Right renal pelvis (tissue), 4 donors: ENCODE measurements around the gene SLC35E3. TPM values are rescaled to one million over a fixed set of nuclear protein-coding genes. Genes with fewer than 3 reads are reported as not detected.

Experiments used
- DNase-seq, 4 donors: peaks; one replicate each; pipeline ENCODE4 v3.0.0-alpha.2; 2013; ENCODE audit warnings: low read depth in 4 of 4, low spot score in 3 of 4, missing footprints in 1 of 4
- polyA plus RNA-seq, 4 donors: library from polyadenylated mRNA; unstranded; fragments of 120-200 nt; gene quantifications; one replicate each; pipeline ENCODE4 v1.2.1, GENCODE V29; 2013; ENCODE audit not compliant: insufficient read length in 4 of 4

Gene SLC35E3
- polyA plus RNA-seq: 10 to 100 TPM; 15.4 to 18.3 (median 17.6) TPM

DNA sequence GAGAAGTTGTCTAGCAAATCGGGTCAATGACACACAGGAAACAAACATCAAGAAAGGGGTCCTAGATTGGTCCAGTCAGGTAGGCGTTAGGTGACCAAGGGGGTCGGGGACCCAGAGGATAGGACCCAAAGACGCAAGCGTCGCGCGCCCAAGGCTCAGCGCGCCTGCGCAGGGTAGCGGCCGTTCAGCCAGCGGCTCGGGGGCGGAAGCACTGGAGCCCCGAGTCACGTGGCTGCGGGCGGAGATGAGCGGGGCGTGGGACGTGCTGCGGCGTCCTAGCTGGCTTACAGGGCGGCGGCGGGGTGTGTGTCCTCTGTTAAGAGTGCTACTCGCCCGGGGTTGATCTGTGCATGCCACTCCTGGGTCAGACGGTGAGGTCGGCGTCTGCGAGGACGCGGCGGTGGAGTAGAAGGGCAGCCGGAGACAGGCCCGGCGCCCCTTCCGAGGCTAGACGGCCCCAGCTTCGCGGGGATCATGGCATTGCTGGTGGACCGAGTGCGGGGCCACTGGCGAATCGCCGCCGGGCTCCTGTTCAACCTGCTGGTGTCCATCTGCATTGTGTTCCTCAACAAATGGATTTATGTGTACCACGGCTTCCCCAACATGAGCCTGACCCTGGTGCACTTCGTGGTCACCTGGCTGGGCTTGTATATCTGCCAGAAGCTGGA, at the start of gene SLC35E3:
Gene SLC35E3 (plus strand): TSS at position 273 of the 668 bp plus-strand sequence. CDS start 202 bp downstream, at position 475.
- peak; percentile 76 to 85 (median 80) for DNase-seq

DNA sequence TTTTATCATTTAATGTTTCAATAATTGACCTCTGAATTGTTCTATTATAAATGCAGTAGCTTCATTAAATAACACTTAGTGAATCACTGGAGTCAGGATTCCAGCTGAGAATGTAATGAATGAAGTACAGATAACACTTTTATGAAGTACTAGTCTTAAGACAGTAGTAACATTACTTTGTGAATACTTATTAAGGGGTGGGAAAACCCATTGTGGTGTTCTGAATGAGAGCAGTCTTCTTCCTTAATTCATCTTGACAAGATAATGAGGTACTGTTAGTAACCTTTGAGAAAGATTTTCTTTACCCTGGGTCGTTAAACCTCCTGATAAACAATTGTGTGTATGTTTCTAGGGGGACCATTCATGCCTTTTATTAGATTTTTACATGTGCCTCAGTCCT, 46.5 kb upstream of the SLC35E3 start:
- no peak for DNase-seq

DNA sequence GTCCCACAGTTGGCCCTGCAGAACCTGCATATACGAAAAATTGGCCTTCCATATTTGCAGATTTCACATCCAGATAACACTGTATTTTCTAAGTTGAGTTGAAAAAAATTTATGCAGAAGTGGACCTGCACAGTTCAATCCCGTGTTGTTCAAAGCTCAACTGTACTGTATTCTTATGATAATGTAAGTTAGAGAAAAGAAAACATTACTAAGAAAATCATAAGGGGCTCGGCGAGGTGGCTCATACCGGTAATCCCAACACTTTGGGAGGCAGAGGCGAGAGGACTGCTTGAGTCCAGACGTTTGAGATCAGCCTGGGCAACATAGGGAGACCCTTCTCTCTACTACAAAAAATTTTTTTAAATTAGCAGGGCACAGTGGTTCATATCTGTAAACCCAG, 18.2 kb upstream of the SLC35E3 start:
- no peak for DNase-seq

- no peak for DNase-seq
Measured at GRCh38 chr12:68733661-68734071, 12.3 kb upstream of the SLC35E3 start.

GRCh38 chr12:68739891-68740290, 6.1 kb upstream of the SLC35E3 start:
- DNase-seq: no peak

- DNase-seq: no peak
Measured at GRCh38 chr12:68743356-68743755, 2.6 kb upstream of the SLC35E3 start.

DNA sequence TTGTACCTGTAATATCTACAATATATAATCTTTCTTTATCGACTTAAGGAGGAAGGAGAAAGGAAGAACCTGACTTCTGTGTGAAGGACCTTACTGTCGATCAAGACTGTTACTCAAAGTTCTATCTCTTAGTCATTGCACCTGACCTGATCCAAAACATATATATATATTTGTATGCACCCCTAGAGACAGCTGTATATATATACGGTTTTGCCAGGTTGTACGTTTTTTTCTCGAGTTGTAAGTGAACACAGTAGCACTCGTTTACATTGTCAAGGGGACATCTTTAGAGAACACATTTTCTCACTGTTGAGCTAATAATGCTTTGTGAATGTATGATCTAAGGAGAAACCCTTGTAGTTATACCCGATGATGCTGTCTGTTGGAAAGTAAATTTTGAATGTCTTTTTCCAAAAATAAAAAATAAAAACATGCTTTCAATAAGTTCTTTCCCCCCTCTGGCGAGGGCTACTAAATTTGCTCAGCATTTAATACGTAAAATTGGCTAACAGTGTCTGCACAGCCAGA, 536 bp upstream of the SLC35E3 start:
- DNase-seq: no peak

GRCh38 chr12:68746572-68747180, 700 bp downstream of the SLC35E3 start:
- DNase-seq: peak; percentile 18 to 34 (median 26)

GRCh38 chr12:68749443-68749842, 3.5 kb downstream of the SLC35E3 start:
- no peak for DNase-seq

- DNase-seq: no peak
Measured at GRCh38 chr12:68749861-68750260, 3.9 kb downstream of the SLC35E3 start.

- no peak for DNase-seq
Measured at GRCh38 chr12:68750506-68750905, 4.5 kb downstream of the SLC35E3 start.

DNA sequence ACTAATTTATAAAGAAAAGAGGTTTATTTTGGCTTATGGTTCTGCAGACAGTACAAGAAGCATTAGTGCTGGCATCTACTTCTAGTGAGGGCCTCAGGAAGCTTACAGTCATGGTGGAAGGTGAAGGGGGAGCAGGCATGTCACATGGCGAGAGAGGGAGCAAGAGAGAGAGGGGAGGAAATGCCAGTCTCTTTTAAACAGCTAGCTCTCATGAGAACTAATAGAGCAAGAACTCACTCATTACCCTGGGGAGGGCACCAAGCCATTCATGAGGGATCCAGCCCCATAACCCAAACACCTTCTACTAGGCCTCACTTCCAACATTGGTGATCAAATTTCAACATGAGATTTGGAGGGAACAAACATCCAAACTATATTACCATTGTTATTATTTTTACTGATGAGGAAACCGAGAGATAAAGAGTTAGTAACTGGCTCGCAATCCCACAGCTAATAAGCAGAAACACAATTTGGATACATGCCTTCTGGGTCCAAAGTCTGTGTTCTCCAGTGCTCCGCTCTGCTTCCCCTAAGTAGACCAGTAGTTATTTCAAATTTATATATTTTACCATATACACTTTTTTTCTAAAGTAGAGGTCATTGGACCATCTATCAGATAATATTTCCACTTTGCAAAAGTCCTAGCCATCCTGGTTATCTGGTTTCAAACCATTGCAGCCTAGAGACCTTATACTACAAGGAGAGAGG, 9.7 kb downstream of the SLC35E3 start:
- no peak for DNase-seq

DNA sequence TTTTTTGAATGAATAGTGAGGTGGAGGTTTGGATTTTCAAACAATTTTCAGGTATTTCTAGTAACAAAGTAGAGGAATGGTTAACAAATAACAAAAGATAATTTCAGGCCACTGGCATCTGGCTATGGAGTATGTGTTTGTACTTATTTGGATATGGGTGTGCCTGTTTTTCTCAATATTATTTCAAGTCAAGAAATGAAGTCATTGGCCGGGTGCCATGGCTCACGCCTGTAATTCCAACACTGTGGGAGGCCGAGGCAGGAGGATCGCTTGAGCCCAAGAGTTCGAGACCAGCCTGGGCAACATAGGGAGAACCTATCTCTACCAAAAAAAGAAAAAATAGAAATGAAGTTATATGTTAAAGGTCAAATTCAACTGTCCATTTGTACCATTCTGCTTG, 13.9 kb downstream of the SLC35E3 start:
- DNase-seq: no peak

- no peak for DNase-seq
Measured at GRCh38 chr12:68760806-68761441, 14.9 kb downstream of the SLC35E3 start.

GRCh38 chr12:68761442-68761812, 15.5 kb downstream of the SLC35E3 start:
- no peak for DNase-seq

DNA sequence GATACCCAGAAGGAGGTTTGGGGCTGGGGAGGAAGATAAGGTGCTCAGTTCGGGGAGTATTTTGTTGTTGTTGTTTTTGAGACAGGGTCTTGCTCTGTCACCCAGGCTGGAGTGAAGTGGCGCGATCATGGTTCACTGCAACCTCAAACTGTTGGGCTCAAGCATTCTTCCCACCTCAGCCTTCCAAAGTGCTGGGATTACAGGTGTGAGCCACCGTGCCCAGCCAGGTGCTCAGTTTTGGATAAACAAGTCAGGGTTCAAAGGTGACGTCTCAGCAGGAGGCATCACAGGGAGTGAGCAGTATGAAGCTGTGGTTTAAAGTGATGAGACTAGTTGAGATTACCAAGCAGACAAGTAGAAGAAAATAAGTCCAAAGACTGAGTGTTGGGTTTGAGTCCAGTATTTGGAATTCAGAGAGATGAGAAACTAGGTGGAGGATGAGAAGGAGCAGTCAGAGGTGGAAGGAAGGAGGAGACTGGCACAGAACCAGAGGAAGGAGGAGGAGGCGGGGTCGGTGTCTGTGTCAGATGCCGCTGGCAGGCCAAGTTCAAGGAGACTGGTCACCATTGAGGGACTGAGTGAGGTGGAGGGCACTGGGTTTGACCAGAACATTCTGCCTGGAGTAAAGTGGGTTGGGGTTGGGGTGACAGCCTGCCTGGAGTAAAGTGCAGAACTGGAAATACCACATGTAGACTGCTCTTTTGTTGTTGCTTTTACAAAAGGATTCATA, 16.1 kb downstream of the SLC35E3 start:
- DNase-seq: no peak

DNA sequence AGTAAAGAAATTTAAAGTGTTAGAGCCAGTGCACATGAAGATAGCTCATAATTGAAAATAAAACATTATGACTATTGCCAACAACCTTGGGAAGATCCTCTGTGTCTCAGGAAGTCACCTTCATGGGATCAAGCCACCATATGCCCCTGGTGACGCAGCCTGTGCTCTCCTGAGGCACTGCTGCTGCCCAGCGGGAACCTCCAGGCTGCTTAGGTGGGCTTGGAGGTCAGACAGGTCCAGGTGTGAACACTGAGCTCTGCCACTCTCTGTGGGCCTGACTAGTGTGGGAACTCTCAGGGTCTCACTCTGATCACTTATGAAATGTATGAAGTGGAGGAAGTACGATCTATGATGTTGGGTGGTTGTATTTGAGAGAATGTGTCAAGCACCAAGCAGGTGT, 16.7 kb downstream of the SLC35E3 start:
- DNase-seq: no peak

DNA sequence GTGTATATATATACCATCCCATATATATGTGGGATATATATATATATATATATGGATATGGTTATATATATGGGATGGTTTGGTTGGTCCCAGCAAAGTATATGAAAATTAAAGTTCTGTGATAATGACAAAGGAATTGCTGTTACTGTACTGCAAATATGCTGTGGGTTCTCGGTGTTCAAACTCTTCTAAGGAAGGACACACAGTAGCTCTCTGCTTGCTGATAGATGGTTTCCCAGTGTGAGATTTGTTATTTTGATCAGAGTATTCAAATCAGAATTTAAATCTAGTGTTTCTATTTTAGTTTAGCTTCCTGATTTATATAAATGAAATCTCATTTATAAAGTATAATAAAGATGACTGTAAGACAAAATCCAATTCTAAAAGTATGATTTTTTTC, 19.7 kb downstream of the SLC35E3 start:
- DNase-seq: no peak

GRCh38 chr12:68766646-68767045, 20.7 kb downstream of the SLC35E3 start:
- no peak for DNase-seq

DNA sequence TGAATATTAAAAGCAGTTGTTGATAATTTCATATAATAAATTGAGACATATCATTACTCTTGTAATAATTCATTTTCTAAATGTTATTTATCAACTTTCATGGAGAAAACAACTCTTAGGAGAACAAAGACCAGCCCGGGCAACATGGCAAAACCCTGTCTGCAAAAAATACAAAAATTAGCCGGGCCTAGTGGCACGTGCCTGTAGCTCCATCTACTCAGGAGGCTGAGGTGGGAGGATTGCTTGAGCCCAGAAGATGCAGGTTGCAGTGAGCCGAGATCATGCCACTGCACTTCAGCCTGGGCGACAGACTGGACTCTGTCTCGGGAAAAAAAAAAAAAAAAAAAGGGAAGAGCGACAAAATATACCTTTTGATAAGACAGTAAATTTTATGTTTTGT, 21.2 kb downstream of the SLC35E3 start:
- DNase-seq: no peak
